GM19455 (cell line): ENCODE data around the gene FAM20C.
"Not testable (repeated sequence)": the region's sequence is repeated elsewhere in the genome, so short reads cannot be mapped to it uniquely, and the experiment has no call there.

Experiments
- ATAC-seq: cut with Tn5 transposase; IDR thresholded peaks from one replicate; pipeline ENCODE4 v1.9.1; 2021; ENCODE audit not compliant: unreplicated experiment

The FAM20C gene

DNA sequence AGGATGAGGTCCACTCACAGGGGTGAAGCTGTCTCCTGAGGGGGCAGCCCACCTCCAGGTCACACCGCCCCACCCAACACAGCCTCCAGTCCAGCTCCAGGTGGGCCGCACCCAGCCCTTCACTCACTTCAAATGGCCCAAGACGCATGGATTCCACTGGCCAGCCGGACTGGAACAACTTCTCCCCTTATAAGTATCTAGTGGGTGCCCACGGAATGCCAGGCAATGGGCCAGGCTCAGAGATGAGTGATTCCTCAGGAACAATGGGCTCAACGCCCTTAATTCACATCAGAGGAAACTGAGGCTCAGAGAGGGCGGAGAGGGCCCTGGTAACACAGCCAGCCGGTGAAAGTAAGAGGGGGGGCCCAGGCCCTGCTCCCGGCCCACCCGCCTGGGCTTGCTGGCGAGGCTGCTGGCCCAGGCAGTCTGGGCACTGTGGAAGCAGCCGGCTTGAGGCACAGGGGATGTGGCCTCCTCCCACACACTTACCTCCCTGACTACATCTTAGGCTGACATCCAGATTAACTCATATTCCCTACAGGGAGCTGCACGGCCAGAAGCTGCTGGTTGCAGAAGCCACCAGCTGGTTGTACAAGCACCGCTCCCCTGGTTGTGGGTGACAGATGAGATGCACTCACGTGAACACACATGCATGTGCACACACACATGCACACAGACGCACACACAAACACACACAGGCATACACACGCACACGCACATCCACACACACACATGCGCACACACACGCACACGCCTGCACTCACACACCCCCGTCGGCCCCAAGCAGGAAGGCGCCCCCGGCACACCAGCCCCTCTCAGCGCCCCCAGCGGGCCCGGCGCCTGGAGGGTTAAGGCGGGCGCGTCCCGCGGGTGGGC lies 1.0 kb upstream of the FAM20C start:
- ATAC-seq: no peak

DNA sequence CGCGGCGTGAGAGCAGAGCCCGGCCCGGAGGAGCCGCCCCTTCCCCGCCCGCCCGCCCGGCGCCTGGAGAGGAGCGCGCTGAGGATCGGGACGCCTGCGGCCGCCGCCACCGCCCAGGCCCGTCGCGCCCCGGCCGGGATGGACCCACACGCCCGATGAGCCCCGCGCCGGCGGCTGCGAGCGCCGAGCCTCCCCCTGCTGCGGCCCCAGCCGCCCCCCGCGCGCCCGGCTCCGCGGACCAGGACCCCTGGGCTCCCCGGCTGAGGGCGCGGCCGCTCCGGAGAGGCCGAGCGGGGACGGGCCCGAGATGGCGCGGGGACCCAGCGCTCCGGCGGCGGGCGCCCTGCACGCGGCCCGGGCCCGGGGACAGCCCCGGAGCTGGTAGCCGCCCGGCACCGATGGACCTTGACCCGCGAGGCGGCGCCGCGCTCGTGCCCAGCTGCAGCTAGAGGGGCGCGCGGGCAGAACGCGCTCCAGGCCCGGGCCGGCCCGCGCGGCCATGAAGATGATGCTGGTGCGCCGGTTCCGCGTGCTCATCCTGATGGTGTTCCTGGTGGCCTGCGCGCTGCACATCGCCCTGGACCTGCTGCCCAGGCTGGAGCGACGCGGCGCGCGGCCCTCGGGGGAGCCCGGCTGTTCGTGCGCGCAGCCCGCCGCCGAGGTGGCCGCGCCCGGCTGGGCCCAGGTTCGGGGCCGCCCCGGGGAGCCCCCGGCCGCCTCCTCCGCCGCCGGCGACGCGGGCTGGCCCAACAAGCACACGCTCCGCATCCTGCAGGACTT lies 520 bp downstream of the FAM20C start:
- ATAC-seq: no peak

GRCh38 chr7:193481-194251 lies 1.3 kb downstream of the FAM20C start:
- ATAC-seq: no peak

- no peak for ATAC-seq
These were observed 2.1 kb downstream of the FAM20C start for GRCh38 chr7:194252-195009.

DNA sequence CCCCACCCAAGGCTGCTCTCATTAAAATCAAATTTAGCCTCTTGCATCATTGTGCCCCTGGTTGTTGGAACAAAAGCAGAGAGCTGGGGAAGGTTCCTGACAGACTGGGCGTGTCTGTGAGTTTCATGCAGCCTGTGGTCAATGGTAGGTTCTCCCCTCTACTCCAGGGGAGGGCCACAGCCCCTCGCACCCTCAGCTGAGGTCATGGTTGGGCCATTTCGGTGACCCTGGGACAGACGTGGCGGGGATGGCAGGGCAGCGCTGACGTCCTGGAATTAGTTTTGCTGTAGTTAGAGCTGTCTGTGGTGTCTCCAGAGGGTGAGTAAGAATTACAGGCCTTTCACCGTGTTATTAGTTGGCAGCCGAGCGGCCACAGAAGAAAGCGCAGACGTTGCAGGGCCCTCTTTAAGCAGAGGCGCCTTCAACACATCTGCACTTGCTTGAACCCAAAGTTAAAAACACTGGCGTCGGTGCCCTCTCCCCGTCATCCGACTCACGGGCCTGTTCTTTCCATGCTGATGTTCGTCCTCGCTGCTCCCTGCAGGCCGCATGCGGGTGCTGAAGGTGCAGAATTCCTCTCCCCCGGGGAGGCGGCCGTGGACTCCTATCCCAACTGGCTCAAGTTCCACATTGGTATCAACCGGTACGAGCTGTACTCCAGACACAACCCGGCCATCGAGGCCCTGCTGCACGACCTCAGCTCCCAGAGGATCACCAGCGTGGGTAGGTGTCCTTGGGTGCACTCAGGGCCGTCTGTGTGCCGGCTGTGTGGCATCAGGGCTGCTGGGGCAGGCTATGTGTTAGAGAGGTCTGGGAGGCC lies 2.8 kb downstream of the FAM20C start:
- no peak for ATAC-seq

DNA sequence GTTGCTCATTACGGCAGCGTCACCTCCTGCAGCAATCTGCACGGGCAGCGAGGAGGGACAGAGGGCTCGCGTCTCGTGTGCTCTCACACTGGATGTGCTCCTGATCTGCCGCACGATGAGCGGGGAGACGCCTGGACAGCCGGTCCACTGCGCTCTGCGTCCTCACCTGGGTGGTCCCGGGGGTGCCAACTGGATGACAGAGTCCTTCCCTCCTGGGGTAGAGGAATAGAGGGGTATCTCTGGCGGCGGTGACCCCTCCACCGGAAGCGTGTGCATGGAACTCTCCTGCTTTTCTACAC lies 3.4 kb downstream of the FAM20C start:
- no peak for ATAC-seq

DNA sequence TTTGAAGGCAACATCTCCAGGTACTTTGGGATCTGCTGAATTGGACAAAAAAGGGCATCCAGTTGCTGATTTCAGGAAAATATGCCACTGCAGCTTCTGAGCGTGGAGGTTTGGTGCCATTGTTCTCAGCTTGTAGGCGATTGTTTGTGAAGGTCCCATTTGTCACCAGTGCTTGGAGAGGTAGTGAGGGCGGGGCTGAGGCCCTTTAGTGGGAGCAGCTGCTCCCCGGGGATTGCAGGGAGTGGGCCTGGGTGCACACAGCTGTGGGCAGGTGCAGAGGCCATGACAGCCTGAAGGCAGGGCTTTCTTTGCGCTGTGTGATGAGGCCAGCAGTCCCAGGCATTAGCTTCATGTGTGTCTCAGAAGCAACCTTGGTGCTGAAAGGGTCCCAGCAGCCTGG lies 3.9 kb downstream of the FAM20C start:
- ATAC-seq: no peak

DNA sequence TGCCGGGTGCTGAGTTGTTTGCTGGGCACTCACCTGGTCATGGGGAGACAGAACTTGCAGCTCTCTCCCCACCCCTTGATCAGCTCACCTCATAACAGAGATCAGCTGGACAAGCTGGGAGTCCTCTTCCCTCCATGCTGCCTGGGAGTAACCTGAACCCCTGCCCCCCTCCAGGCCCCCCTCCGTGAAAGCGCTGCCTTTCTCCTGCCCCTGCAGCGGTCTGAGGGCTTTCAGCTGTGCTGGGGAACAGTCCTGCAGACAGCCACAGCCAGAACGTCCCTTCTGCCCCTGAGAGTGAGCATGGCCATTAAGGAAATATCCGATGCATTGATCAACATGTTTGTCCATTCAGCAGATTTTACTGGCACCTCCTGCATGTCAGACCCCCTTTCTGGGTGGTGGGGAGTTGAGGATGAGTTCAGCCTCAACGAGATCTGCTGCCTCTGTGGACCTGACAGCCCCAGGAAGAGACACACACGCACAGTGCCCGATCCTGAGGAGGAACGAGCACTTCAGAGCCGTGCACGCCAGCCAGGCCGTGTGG lies 4.5 kb downstream of the FAM20C start:
- ATAC-seq: no peak

DNA sequence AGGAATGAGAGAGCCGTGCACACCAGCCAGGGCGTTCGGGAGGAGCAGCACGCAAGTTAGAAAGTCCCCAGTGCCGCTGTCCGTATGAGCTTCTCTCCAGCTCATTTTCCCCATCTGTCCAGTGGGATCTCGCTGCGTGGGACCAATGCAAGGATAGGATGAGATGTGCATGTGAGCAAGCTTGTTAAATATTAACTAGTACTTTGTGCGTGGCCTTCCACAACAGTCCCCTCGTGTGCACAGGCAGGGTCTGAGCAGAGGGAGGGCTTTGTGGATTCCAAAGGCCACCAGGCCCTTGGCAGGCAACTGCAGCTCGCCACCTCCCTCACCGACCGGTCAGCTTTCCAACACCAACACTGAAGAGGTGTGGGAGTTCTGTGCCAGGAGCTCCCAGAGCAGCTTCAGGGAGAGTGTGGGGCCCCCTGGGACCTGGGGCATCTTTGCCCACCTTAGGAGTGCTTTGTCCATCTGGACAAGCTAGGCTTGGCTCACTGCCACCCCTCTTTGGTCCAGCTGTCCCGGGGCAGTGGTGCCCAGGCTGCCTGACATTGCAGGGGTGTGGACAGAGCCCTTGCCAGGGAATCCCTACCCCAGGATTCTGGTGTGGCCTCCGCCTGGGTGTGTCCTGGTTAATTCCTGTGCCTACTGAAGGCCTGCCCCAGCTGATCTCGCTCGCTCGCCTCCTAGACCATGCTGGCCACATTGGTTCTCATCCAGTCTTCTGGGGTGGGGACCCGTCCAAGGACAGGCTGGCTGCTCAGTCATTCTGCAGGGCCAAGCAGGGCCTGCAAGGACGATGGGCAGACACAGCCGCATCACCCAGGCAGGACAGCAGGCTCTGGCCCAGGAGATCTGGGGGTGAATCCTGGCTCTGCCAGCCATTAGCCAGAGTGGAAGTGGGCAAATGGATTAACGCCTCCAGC lies 5.3 kb downstream of the FAM20C start:
- ATAC-seq: no peak

DNA sequence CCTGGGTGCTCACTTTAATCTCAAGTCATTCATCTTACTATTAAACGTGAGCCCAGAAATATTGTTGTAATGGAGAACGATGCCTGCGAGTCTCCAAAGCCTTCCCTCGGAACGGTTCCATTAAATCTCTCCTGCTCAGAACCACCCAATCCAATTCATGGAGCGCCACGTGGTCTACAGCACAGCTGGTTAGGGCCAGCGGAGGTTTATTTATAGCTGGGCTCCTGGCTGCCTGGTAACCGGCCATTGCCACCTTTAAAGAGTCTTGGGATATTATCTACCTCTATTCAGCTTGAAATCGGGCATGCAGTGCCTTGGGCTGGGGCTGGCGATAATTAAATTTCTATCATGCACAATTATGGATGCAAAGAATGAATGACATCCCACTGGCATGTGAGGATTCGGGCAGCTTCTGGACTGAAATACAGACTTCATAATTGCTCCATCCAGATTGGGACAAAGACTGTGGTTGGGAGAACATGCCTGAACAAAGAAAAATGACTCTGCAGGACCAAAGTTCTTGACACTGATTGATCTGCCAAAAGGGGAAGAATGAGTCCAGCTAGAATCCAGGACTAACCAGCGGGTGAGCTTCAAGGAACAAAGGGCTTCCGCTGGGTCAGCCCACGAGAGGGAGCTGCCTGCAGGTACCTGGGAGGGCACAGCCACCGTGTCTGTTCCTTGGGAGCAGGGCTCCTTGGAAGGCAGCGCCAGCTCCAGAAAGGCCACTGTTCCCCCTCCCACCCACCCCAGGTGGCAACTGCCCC lies 7.3 kb downstream of the FAM20C start:
- ATAC-seq: no peak

DNA sequence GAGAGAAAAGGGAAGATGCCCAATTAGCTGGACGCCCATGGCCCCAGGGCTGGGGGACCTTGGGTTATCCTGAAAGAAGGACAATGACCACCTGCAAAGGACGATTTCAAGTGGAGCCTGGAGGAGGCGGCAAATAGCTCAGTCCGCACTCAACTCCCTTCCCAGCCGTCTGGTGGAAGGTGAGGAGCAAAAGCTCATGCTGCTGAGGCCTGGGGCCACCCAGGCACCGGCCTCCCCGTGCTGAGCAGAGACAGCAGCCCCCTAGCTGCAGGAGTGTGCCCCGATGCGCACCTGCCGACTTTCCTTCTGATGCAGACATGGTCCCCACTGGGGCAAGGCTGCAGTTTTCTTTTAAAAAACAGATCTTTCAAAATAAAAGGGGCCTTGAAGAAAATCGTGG lies 7.9 kb downstream of the FAM20C start:
- ATAC-seq: no peak

DNA sequence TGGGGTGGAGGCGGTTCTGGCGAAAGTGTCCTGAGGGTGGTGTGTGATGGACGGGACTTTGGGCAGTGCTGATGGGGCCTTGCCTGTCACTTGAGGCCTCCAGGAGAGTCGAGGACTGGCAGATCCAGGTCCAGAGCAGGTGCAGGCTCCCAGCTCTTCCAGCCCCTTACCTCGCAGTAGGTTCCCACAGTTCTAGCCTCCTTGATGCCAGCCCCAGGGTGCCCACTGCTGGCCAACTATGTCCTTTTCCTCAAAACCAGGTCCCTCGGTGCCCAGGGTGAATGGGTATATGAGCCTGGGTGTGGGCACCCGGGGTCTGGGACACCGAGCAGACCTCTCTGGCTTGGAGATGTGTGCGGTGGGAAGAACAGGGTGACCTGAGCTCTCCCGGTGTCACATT lies 8.3 kb downstream of the FAM20C start:
- no peak for ATAC-seq

- ATAC-seq: no peak
These were observed 12.0 kb downstream of the FAM20C start for GRCh38 chr7:204326-204725.

DNA sequence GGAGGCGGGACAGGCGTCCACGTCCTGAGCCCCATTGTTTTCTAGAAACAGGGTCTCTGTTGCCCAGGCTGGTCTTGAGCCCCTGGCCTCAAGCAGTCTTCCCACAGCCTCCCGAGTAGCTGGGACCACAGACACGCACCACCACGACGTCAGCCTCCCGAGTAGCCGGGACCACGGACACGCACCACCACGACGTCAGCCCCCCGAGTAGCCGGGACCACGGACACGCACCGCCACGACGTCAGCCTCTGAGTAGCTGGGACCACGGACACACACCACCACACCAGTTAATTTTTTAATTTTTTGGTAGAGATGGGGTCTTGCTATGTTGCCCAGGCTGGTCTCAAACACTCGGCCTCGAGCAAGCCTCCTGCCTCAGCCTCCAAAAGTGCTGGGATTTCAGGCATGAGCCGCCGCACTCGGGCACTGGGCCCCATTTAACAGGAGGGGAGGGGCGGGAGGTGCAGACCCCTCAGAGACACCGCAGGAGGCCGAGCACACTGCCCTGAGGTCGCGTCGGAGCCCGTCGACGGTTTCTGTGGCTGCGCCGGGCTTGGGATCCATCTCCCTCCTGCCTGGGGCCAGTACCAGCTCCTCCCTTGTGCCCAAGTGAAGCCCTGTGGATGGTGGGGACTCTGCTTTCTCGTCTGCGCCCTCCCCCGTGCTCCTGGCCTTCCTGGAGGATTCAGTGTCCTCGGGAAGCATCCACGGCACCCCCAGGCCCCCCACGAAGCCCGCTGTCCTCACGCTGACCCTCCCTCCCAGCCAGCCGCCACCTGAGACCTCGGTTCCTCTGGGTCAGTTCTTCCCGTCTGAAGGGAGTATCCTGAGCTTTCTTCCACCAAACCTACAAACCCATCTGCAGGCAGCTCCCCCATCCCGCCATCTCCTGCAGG lies 13.0 kb downstream of the FAM20C start:
- ATAC-seq: no peak

DNA sequence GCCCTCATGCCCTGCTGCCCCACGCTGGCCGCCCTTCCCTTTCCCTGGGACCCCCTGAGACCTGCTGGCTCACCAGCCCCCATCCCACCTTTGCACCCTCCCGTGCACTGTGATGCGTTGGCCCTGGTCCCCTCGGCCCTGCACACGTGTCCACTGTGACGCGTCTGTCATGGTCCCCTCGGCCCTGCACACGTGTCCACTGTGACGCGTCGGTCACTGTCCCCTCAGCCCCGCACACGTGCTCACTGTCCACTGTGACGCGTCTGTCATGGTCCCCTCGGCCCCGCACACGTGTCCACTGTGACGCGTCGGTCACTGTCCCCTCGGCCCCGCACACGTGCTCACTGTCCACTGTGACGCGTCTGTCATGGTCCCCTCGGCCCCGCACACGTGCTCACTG lies 14.0 kb downstream of the FAM20C start:
- ATAC-seq: not testable (repeated sequence)

- no peak for ATAC-seq
These were observed 15.2 kb downstream of the FAM20C start for GRCh38 chr7:207418-208129.
